Fibroblast of pulmonary artery (primary cell): Measurements from ENCODE around the gene ACTBL2.

Source experiments
- DNase-seq: peaks from one replicate; pipeline ENCODE4 v3.0.0-alpha.2; 2010; ENCODE audit warnings: low read depth
- H3K4me3 ChIP-seq: replicated peaks from 2 replicates; pipeline ENCODE4 v1.5.1; 2011; ENCODE audit warnings: low read depth, mild to moderate bottlenecking, control low read depth, low read length, moderate library complexity
- TF ChIP-seq, protein P1 (sequence below): IDR thresholded peaks from 2 replicates; pipeline ENCODE4 v1.5.1; 2011; ENCODE audit warnings: mild to moderate bottlenecking, control low read depth, low read length, inconsistent platforms; ENCODE audit errors: missing control alignments

The ACTBL2 gene

DNA sequence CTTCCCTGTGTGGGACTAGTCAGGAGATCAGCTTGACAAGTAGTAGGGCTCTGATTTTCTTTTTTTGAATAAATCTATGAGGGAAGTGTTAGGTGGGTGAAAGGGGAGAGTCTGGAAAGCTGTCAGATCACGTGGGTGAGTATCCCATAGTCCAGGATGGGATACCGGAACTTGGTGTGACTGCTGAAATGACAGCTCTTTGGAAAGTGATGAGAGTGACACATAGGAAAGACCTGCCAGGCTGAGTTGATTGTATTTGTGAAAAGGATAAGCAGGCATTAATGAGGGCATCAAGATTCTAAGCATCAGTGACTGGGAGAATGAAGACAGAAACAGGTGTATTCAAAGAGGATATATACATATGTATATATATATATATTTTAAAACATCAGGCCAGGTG is 35.6 kb downstream of the ACTBL2 start:
- TF ChIP-seq, protein P1, sequence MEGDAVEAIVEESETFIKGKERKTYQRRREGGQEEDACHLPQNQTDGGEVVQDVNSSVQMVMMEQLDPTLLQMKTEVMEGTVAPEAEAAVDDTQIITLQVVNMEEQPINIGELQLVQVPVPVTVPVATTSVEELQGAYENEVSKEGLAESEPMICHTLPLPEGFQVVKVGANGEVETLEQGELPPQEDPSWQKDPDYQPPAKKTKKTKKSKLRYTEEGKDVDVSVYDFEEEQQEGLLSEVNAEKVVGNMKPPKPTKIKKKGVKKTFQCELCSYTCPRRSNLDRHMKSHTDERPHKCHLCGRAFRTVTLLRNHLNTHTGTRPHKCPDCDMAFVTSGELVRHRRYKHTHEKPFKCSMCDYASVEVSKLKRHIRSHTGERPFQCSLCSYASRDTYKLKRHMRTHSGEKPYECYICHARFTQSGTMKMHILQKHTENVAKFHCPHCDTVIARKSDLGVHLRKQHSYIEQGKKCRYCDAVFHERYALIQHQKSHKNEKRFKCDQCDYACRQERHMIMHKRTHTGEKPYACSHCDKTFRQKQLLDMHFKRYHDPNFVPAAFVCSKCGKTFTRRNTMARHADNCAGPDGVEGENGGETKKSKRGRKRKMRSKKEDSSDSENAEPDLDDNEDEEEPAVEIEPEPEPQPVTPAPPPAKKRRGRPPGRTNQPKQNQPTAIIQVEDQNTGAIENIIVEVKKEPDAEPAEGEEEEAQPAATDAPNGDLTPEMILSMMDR = no peak
- DNase-seq = no peak
- no peak overlapping the region for H3K4me3 ChIP-seq

DNA sequence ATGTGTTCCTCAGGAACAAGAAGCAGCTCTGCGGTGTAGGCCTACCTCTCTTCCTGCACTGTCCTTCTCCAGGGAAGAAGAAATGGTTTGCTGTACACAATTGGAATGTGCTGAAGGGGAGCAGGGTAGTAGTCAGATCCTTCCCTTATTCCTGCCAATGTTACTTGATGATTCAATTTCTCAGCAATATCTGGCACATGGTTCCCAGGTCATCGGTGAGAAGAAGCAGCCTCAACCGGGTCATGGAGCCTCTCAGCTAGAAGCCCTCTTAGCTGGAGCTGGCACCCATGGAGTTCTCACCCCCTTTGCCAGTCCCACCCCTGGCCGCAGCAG is 36.9 kb downstream of the ACTBL2 start:
- DNase-seq = no peak
- TF ChIP-seq, protein P1 = no peak
- H3K4me3 ChIP-seq = no peak overlapping the region

DNA sequence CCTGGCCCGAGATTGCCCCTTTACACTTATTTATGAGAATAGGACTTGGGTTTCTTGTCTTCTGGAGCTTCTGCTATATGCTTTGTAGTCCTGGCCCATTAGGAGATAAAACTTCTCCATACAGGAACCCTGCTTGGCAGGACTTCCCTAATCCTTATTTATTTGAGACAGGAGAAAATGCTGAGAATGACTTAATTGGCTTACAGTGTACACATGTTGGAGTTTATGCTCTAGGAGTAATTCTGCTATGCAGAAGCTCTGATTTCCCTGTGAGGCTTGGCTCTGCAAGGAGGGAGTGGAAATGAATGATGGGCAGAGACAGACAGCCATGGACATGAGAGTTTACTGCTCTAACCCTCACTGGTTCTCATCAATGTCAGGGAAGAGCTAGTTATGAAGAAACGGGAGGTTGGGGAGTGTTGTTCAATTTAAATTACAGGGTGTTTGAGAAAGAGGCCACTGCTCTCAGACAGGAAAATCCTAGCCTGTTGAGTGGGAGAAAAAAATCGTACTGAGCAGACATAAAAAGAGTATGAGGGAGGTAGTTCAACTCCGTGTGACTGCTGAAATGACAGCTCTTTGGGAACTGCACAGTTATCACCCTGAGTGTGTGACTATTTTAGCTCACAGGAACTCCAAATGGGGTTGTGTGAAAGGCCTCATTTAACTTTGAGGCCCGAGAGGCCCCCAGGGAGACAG is 37.5 kb downstream of the ACTBL2 start:
- TF ChIP-seq, protein P1 = no peak
- DNase-seq = no peak
- no peak overlapping the region for H3K4me3 ChIP-seq

DNA sequence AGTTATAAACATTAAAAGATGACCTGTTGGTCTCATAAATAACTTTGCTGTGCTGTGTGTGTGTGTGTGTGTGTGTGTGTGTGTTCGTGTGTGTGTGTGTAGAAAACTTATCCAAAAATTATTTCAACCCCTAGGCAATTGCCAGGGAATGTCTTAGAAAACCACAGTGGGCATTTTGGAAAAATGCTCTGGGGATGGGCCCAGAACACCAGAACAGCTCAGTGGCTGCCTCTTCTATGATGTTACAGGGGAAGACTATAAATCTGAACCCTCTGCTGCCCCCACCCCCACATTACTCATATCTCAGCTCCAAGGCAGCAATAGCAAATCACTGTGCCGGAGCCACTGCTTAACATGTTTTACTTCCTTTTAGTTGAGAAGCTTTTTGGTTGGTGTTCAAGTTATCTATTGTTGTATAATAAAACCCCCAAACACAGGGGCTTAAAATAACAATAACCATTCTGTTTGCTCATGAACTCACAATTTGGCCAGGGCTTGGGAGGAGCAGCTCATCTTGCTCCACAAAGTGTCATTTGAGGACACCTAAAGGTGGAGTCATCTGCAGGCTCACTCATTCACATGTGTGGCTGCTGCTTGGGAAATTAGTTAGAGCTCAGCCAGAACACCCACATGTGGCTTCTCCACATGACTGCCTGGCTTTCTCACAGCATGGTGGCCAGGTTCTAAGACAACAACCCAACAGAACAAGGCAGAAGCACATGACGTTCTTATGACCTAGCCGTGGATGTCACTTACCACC is 40.4 kb downstream of the ACTBL2 start:
- peak; percentile 96 for DNase-seq
- TF ChIP-seq, protein P1 = no peak
- H3K4me3 ChIP-seq = no peak overlapping the region

DNA sequence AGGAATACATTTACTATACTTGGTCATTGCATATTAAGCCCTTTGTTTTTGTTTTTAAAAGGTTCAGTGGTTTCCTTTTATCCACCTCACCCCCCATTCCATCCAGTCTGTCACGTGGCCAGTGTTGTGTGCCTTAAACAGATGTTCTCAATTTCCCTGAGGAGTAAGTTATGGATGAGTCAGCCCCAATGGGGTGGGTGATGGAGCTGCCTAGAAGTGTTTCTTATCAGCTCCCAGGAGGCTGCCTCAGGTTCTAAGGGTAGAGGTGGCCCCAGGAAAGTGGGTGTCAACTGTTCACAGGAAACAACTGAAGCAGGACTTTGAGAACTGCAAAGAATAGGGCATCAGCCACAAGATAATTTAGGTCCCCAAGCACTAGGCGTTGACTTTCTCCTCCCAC is 41.1 kb downstream of the ACTBL2 start:
- TF ChIP-seq, protein P1 = no peak
- peak; percentile 99 for DNase-seq
- no peak overlapping the region for H3K4me3 ChIP-seq

DNA sequence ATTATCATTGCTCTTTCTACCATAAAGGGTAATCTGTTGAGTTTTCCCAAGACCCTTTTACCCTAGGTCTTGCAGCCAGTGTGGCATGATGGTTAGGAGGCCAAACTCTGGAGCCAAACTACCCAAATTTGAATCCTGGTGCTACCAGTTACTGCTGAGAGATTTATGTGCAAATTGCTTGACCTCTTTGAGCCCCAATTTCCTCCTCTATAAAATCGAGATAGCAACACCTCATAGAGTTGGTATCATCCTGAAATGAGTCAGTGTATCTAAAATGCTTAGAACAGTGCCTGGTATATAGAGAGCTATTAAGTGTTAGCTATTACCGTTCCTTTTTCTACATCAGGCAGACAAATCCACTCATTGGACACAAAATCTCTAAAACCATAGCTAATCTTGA is 43.0 kb downstream of the ACTBL2 start:
- no peak for DNase-seq
- no peak overlapping the region for H3K4me3 ChIP-seq
- TF ChIP-seq, protein P1 = no peak
